Measurements from ENCODE around the gene PIP4K2C. TPM values are rescaled to one million over a fixed set of nuclear protein-coding genes. Genes with fewer than 3 reads are reported as not detected.

PIP4K2C gene
- 35.8 TPM for total RNA-seq

GRCh38 chr12:57590864-57591781 lies at the start of gene PIP4K2C:
PIP4K2C (plus strand) TSS chr12:57591192; CDS start chr12:57591290, 98 bp downstream.
- ATAC-seq, result peak; percentile 98

- no peak for ATAC-seq
These were observed 49.3 kb upstream of the PIP4K2C start for GRCh38 chr12:57541717-57542116.

GRCh38 chr12:57543581-57543980 lies 47.4 kb upstream of the PIP4K2C start:
- no peak for ATAC-seq

- ATAC-seq, result peak; percentile 53
These were observed 45.1 kb upstream of the PIP4K2C start for GRCh38 chr12:57545809-57546437.

- ATAC-seq, result peak; percentile 95
These were observed 44.3 kb upstream of the PIP4K2C start, which contains the start of gene DCTN2 for GRCh38 chr12:57546438-57547287. DCTN2 (minus strand) TSS chr12:57547192; CDS start chr12:57547063, 129 bp downstream.

- ATAC-seq, result no peak
These were observed 43.5 kb upstream of the PIP4K2C start for GRCh38 chr12:57547288-57548012.

GRCh38 chr12:57548013-57548315 lies 43.0 kb upstream of the PIP4K2C start:
- no peak for ATAC-seq

GRCh38 chr12:57548488-57548887 lies 42.5 kb upstream of the PIP4K2C start:
- ATAC-seq, result no peak

- ATAC-seq, result no peak
These were observed 41.6 kb upstream of the PIP4K2C start for GRCh38 chr12:57549203-57549908.

GRCh38 chr12:57549909-57550640 lies 40.9 kb upstream of the PIP4K2C start, which contains the start of gene KIF5A:
KIF5A (plus strand) TSS chr12:57550044; CDS start chr12:57550272, 228 bp downstream.
- no peak for ATAC-seq

GRCh38 chr12:57550641-57551549 lies 40.1 kb upstream of the PIP4K2C start:
- ATAC-seq, result no peak

GRCh38 chr12:57551637-57552305 lies 39.2 kb upstream of the PIP4K2C start:
- no peak for ATAC-seq

- ATAC-seq, result no peak
These were observed 38.7 kb upstream of the PIP4K2C start for GRCh38 chr12:57552306-57552651.

GRCh38 chr12:57552835-57553313 lies 38.1 kb upstream of the PIP4K2C start:
- no peak for ATAC-seq

- ATAC-seq, result no peak
These were observed 37.4 kb upstream of the PIP4K2C start for GRCh38 chr12:57553343-57554202.

GRCh38 chr12:57554453-57554852 lies 36.5 kb upstream of the PIP4K2C start:
- no peak for ATAC-seq

- no peak for ATAC-seq
These were observed 36.1 kb upstream of the PIP4K2C start for GRCh38 chr12:57554897-57555296.

GRCh38 chr12:57558864-57559263 lies 32.1 kb upstream of the PIP4K2C start:
- no peak for ATAC-seq
